IPS-NIHi7 (cell line): ENCODE data around the gene PRRT2.
"Not testable (repeated sequence)": the region's sequence is repeated elsewhere in the genome, so short reads cannot be mapped to it uniquely, and the experiment has no call there.

Source experiments
- DNase-seq: peaks from one replicate; pipeline ENCODE4 v3.0.0; 2012; ENCODE audit warnings: mixed read lengths; ENCODE audit errors: extremely low spot score

PRRT2 gene

GRCh38 chr16:29811896-29812665 lies at the start of gene PRRT2:
PRRT2 (plus strand) TSS chr16:29812193; CDS start chr16:29813055, 862 bp downstream.
- peak; percentile 60 for DNase-seq

DNA sequence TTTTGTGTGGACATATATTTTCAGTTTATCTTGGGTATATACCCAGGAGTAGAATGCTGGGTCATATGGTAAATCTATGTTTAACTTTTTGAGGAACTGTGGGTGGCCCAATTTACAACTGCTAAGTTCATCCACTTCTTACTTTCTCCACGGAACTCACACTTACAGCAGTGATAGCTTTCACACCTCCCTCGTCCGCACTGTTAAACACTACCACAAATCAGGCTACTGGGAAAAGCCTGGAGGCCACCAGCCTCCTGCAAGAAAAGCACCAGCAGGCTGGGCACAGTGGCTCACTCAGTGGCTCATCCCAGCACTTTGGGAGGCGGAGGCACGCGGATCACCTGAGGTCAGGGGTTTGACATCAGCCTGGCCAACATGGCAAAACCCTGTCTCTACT lies 48.7 kb upstream of the PRRT2 start:
- DNase-seq: no peak

- DNase-seq: no peak
These were observed 46.6 kb upstream of the PRRT2 start for GRCh38 chr16:29765167-29766032.

- DNase-seq: no peak
These were observed 45.4 kb upstream of the PRRT2 start for GRCh38 chr16:29766571-29766970.

- DNase-seq: no peak
These were observed 44.9 kb upstream of the PRRT2 start for GRCh38 chr16:29767062-29767461.

GRCh38 chr16:29769507-29769906 lies 42.5 kb upstream of the PRRT2 start:
- no peak for DNase-seq

- DNase-seq: no peak
These were observed 41.6 kb upstream of the PRRT2 start for GRCh38 chr16:29770250-29770929.

DNA sequence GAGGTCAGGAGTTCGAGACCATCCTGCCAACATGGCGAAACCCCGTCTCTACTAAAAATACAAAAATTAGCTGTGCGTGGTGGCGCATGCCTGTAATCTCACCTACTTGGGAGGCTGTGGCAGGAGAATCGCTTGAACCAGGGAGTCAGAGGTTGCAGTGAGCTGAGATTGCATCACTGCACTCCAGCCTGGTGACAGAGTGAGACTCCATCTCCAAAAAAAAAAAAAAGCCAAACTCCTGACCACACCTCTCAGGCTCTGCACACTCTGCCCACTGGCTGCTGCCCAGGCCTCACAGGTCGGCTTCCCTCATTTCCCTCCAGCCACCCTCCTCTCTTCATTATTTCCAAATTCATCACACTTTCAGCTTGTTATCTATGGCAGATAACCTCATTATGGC lies 39.7 kb upstream of the PRRT2 start:
- not testable (repeated sequence) for DNase-seq

DNA sequence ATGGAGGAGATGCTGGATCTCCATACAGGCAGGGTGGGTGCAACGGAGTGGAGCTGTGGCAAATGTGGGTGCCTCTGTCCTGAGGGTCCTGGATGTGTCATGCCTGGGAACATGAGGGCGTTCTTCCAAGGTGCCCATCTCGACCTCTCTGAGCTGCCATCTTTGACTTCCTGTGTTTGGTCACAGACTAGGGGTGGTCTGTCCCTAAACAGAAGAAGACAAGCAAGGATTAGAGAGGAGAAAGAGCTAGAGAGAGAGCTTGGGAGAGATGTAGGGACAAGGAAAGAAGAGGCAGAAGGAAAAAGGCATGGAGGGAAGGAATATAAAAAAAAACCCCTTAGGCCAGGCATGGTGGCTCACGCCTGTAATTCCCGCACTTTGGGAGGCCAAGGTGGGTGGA lies 37.3 kb upstream of the PRRT2 start:
- DNase-seq: no peak

DNA sequence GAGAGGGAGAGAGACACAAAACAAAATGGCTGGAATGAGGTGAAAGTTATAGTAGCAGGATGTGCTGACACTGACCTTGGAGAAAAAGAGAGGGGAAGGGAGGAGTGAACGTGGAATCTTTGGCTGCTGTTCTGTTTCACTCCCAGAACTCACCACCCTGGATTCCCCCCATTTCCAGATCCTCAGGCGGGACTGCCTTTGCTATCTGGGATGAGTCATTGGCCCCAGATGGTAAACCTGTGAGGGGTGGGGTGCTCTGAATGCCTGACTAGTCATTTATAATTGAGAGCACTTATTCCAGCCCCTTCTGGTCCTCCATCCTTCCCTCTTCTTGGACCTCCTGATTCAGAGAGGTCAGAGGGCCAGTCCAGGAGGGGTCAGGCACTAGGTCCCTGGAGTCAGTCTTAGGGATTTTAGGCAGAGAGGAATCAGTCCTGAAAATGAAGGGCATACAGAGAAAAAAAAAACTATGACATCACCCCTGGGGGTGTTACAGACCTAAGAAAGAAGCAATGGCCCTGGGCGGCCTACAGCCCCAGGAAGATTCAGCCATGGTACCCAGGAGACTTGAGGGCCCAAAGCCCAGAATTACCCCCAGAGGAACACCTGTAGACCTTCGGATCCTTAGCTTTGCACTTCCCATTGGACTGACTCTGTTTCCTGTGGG lies 36.1 kb upstream of the PRRT2 start:
- no peak for DNase-seq

DNA sequence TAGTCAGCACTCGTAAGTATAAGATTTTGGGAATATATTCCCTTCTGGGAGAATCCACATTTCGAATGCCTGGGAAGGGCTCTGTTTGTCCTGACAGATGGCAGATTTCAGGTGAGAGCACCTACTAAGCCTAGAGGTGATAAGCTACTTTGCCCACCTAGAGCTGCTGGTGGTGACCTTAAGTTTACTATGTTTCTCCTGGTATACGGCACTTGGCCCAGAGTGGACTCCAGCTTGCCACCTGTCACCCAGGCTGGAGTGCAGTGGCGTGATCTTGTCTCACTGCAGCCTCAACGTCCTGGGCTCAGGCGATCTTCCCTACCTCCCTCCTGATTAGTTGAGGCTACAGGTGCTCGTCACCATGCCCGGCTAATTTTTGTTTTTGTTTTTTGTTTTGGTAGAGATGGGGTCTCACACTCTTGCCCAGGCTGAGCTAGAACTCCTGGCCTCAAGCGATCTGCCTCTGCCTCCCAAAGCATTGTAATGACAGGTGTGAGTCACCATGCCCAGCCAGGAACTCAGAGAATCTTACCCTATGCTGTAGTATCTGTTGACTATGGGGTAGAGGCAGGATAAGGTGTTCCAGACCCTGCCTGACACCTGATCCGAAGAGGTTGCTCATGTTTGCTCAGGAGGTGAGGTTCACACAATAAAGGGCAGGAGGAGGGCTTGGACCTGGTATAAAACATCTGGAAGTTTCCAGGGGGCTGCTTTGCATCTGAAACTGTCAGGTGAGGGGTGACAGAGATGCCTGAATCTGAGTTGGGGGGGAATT lies 34.2 kb upstream of the PRRT2 start, which contains the start of gene ZG16:
ZG16 (plus strand) TSS at position 681 of the 775 bp plus-strand sequence. CDS start 1,011 bp downstream, outside the sequence.
- DNase-seq: no peak

DNA sequence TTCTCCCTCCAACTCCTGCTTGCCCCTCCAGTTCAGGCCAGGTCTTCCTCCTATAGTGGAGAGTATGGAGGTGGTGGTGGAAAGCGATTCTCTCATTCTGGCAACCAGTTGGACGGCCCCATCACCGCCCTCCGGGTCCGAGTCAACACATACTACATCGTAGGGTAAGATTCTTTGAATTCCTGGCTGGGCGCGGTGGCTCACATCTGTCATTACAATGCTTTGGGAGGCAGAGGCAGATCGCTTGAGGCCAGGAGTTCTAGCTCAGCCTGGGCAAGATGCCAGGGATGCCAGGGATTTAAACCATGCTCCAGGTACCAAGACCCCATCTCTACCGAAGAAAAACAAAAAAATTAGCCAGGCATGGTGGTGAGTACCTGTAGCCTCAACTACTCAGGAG lies 32.5 kb upstream of the PRRT2 start:
- no peak for DNase-seq

DNA sequence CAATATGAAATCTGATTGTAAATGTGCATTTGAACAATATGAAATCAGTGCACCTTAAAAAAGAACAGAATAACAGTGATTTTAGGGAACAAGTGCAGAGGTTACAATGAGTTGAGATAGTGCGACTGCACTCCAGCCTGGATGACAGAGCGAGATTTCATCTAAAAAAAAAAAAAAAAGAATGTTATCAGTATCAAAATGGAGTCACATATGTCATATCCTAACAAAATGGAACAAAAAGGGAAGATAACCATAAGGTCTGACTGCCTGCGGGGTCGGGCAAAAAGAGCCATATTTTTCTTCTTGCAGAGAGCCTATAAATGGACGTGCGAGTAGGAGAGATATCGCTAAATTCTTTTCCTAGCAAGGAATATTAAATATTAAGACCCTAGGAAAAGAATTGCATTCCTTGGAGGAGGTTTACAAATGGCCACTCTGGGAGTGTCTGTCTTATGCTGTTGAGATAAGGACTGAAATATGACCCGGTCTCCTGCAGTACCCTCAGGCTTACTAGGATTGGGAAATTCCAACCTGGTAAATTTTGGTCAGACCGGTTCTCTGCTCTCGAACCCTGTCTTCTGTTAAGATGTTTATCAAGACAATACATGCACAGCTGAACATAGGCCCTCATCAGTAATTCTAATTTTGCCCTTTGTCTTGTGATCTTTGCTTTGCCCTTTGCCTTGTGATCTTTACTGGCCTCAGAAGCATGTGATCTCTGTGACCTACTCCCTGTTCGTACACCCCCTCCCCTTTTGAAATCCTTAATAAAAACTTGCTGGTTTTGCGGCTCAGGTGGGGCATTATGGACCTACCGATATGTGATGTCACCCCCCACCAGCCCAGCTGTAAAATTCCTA lies 28.7 kb upstream of the PRRT2 start:
- DNase-seq: not testable (repeated sequence)

GRCh38 chr16:29784157-29784556 lies 27.8 kb upstream of the PRRT2 start:
- DNase-seq: no peak

- peak; percentile 94 for DNase-seq
These were observed 27.0 kb upstream of the PRRT2 start for GRCh38 chr16:29784901-29785500.

DNA sequence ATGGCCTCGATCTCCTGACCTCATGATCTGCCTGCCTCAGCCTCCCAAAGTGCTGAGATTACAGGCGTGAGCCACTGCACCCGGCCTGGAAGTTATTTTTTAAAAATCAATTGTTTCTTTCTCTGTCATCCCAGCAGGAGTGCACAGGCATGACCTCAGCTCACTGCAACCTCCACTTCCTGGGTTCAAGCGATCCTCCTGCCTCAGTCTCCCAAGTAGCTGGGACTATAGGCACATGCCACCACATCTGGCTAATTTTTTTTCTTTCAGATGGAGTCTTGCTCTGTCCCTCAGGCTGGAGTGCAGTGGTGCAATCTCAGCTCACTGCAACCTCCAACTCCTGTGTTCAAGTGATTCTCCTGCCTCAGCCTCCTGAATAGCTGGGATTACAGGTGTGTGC lies 24.8 kb upstream of the PRRT2 start:
- DNase-seq: not testable (repeated sequence)

DNA sequence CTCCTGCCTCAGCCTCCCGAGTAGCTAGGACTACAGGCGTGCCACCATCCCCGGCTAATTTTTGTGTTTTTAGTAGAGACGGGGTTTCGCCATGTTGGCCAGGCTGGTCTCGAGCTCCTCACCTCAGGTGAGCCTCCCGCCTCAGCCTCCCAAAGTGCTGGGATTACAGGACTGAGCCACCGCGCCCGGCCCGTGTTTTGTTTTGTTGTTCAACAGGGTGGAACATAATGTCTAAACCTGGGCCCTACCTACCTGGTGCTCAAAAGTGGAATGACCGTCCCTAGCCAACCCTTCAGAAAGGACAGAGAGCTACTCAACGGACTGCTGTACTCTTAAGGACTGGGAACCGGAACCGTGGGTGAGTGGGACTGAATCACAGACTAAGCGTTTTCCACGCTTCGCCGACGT lies 22.2 kb upstream of the PRRT2 start:
- DNase-seq: no peak

- DNase-seq: peak; percentile 99
These were observed 21.6 kb upstream of the PRRT2 start, which contains the start of gene KIF22 for GRCh38 chr16:29790183-29790948. KIF22 (plus strand) TSS chr16:29790751; CDS start chr16:29790760, 9 bp downstream.
